ENCODE measurements around the gene ORAI3. TPM values are rescaled to one million over a fixed set of nuclear protein-coding genes. Genes with fewer than 3 reads are reported as not detected.

The ORAI3 gene
- polyA plus RNA-seq, 2 of the 4 experiments (the other 2 are of a cell fraction): 10.5 to 14.1 TPM

DNA sequence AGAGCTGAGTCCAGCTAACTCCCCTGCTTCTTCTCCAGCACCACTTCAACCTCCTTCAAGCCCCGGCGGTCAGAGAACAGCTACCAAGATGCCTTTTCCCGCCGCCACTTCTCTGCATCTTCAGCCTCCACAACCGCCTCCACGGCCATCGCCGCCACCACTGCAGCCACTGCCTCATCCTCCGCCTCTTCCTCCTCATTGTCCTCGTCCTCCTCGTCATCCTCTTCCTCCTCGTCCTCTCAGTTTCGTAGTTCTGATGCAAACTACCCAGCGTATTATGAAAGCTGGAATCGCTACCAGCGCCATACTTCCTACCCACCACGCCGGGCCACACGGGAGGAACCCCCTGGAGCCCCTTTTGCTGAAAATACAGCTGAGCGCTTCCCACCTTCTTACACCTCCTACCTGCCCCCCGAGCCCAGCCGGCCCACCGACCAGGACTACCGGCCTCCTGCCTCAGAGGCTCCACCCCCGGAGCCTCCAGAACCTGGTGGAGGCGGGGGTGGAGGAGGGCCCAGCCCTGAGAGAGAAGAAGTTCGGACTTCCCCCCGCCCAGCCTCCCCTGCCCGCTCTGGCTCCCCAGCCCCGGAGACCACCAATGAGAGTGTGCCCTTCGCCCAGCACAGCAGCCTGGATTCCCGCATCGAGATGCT lies 15.8 kb downstream of the ORAI3 start:
- ChIA-PET POLR2A (no interaction called here), CTCF (interaction anchor here (0.9 to 3.8 kb wide), 4 partner anchors 11 to 22 kb away, joined by 4 to 22 read pairs (median 12); partner anchors contain the start of gene HSD3B7)
- H3K4me1 ChIP-seq: no peaks in the 10 kb centered on the region
- FAIRE-seq (no peak), DNase-seq (ENCODE audit: low read depth in 1 of 2, low spot score in 1 of 2) (no peak), ATAC-seq (no peak)
- no peaks in the 10 kb centered on the region for H3K9me3 ChIP-seq
- whole genome bisulfite sequencing (ENCODE audit: missing lambda C conversion rate): 93% methylated on average over 31 of the region's 33 CpGs
- H3K27ac ChIP-seq: no peak overlapping the region
- no peak overlapping the region for H3K4me3 ChIP-seq
- TF ChIP-seq HOXB13 (CRISPR knock-in tag; IDR thresholded peaks at IDR 0.05; ENCODE audit: low read depth): no peak
- no peak for TF ChIP-seq KDM5A (IDR thresholded peaks at IDR 0.05)
- no peak for TF ChIP-seq ZSCAN20 (CRISPR knock-in tag; IDR thresholded peaks at IDR 0.05)
- TF ChIP-seq RAD21 (conservative IDR thresholded peaks at IDR 0.05 in 1 of 2, IDR thresholded peaks at IDR 0.05 in 1 of 2): no peak
- TF ChIP-seq CHD2 (IDR thresholded peaks at IDR 0.05; ENCODE audit: low read length, partially characterized antibody): no peak
- no peak for TF ChIP-seq HDAC2 (IDR thresholded peaks at IDR 0.05)
- no peak for TF ChIP-seq TFCP2L1 (CRISPR knock-in tag; IDR thresholded peaks at IDR 0.05)
- no peak for TF ChIP-seq PHF8 (IDR thresholded peaks at IDR 0.05; ENCODE audit: borderline replicate concordance, low read depth)
- TF ChIP-seq MAX (IDR thresholded peaks at IDR 0.05): no peak
- no peak for TF ChIP-seq RARB (CRISPR knock-in tag; IDR thresholded peaks at IDR 0.05)
- H3K4me2 ChIP-seq: no peak overlapping the region

DNA sequence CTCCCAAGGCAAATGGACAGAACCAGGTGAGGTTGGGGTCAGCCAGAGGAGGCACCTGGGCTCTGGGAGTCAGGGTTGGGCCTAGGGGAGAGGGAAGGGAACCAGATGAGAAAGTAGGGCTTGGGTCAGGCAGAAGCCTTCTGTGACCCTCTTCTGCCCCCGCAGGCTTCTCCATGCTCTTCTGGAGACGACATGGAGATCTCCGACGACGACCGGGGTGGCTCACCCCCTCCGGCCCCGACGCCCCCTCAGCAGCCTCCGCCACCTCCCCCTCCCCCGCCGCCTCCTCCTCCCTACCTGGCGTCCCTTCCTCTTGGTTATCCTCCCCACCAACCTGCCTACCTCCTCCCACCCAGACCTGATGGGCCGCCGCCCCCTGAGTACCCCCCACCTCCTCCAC lies 16.6 kb downstream of the ORAI3 start:
- FAIRE-seq: no peak
- Histone ChIP-seq H3K4me2 (no peak overlapping the region), H3K4me3 (no peak overlapping the region), H3K4me1 (no peaks in the 10 kb centered on the region), H3K27ac (no peak overlapping the region), H3K9me3 (no peaks in the 10 kb centered on the region)
- ATAC-seq: peak; percentile 30 to 41; a peak in 2 of 6 replicates
- POLR2A ChIA-PET: no interaction called here
- 98% methylated on average over 8 of the region's 15 CpGs for WGBS (ENCODE audit: missing lambda C conversion rate)
- CTCF ChIA-PET: interaction anchor here (1.0 to 8.8 kb wide), 3 partner anchors 12 to 29 kb away, joined by 3 to 75 read pairs (median 5); partner anchors contain the start of gene HSD3B7
- DNase-seq (ENCODE audit: low read depth in 1 of 2, low spot score in 1 of 2): no peak
- TF ChIP-seq ZC3H11A (IDR thresholded peaks at IDR 0.05) (no peak), NFE2L2 (conservative IDR thresholded peaks at IDR 0.05; ENCODE audit: low read length) (no peak), SMC3 (IDR thresholded peaks at IDR 0.05) (no peak), RFX5 (IDR thresholded peaks at IDR 0.05) (no peak), RAD21 (conservative IDR thresholded peaks at IDR 0.05 in 1 of 2, IDR thresholded peaks at IDR 0.05 in 1 of 2) (no peak)

DNA sequence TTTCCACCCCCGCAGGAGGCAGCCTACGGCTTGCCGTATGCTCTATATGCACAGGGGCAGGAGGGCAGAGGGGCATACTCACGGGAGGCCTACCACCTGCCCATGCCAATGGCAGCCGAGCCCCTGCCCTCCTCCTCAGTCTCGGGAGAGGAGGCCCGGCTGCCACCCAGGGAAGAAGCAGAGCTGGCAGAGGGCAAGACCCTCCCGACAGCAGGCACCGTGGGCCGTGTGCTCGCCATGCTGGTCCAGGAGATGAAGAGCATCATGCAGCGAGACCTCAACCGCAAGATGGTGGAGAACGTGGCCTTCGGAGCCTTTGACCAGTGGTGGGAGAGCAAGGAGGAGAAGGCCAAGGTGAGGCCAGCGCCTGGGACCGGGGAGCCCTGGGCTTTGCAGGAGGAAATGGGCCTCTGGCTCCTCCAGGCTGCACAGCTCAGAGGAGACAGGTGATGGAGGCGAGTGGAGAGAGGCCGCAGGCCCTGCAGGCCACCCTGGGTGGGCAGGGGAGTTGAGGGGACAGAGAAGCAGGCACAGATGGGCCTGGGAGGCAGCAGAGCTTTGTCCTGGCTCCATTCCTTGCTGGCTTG lies 17.3 kb downstream of the ORAI3 start:
- Histone ChIP-seq H3K4me2 (no peak overlapping the region), H3K27ac (no peak overlapping the region), H3K4me1 (no peaks in the 10 kb centered on the region), H3K4me3 (no peak overlapping the region), H3K9me3 (no peaks in the 10 kb centered on the region)
- CTCF ChIA-PET: interaction anchor here (0.8 to 8.8 kb wide), 4 partner anchors 8 to 30 kb away, joined by 3 to 75 read pairs (median 4); partner anchors contain the start of genes HSD3B7 and SETD1A
- TF ChIP-seq BHLHE40 (IDR thresholded peaks at IDR 0.05; ENCODE audit: low read depth, low read length): no peak
- no peak for TF ChIP-seq CBX2 (IDR thresholded peaks at IDR 0.05; ENCODE audit: borderline replicate concordance, low read depth)
- no peak for TF ChIP-seq RFX5 (IDR thresholded peaks at IDR 0.05)
- no peak for TF ChIP-seq HOXB5 (CRISPR knock-in tag; IDR thresholded peaks at IDR 0.05)
- TF ChIP-seq EHF (CRISPR knock-in tag; IDR thresholded peaks at IDR 0.05): no peak
- TF ChIP-seq RAD21 (conservative IDR thresholded peaks at IDR 0.05 in 1 of 2, IDR thresholded peaks at IDR 0.05 in 1 of 2): no peak
- TF ChIP-seq HES2 (IDR thresholded peaks at IDR 0.05): no peak
- TF ChIP-seq EHMT2 (IDR thresholded peaks at IDR 0.05; ENCODE audit: low read depth): no peak
- ATAC-seq (0 out of 6 replicates have a peak, but pooled peaks of 1 of the 2 experiments have one; percentile 16), FAIRE-seq (no peak), DNase-seq (ENCODE audit: low read depth in 1 of 2, low spot score in 1 of 2) (no peak)
- POLR2A ChIA-PET: no interaction called here
- WGBS (ENCODE audit: missing lambda C conversion rate): 100% methylated on average over 14 of the region's 19 CpGs

- ChIA-PET POLR2A (no interaction called here), CTCF (interaction anchor here (0.6 to 8.8 kb wide), 3 partner anchors 9 to 122 kb away, joined by 3 to 75 read pairs (median 5); partner anchors contain the start of gene HSD3B7)
- H3K9me3 ChIP-seq: no peaks in the 10 kb centered on the region
- FAIRE-seq (no peak), ATAC-seq (no peak), DNase-seq (ENCODE audit: low read depth in 1 of 2, low spot score in 1 of 2) (no peak)
- no peak overlapping the region for H3K27ac ChIP-seq
- H3K4me2 ChIP-seq: no peak overlapping the region
- H3K4me1 ChIP-seq: no peaks in the 10 kb centered on the region
- 87% methylated on average over 4 of the region's 4 CpGs for WGBS (ENCODE audit: missing lambda C conversion rate)
- no peak overlapping the region for H3K4me3 ChIP-seq
- TF ChIP-seq POLR2A (IDR thresholded peaks at IDR 0.05; ENCODE audit: low read length) (no peak), KDM5A (IDR thresholded peaks at IDR 0.05) (no peak), JUNB (IDR thresholded peaks at IDR 0.05) (no peak), PBX3 (IDR thresholded peaks at IDR 0.05) (no peak), HOXB13 (CRISPR knock-in tag; IDR thresholded peaks at IDR 0.05; ENCODE audit: low read depth) (no peak), NPAS2 (CRISPR knock-in tag; IDR thresholded peaks at IDR 0.05; ENCODE audit: borderline replicate concordance) (no peak), ELK1 (IDR thresholded peaks at IDR 0.05; ENCODE audit: low read depth, low read length) (no peak), SREBF2 (IDR thresholded peaks at IDR 0.05) (no peak), E2F6 (IDR thresholded peaks at IDR 0.05; ENCODE audit: borderline replicate concordance, low read depth) (no peak)
These were observed 18.9 kb downstream of the ORAI3 start for GRCh38 chr16:30967795-30968194.
